IMR-90 (cell line): ENCODE results near the gene PFN1. TPM values are rescaled to one million over a fixed set of nuclear protein-coding genes. Genes with fewer than 3 reads are reported as not detected.

Source experiments
- ATAC-seq: fragments of 200-7000 bp; cut with Tn5 transposase; 2 replicates; pipeline ENCODE4 v1.9.1; 2020; ENCODE audit warnings: low read depth, mild to moderate bottlenecking, moderate library complexity
- BruUV-seq: library from RNA; stranded (reverse); fragments of 400-500 nt; replicated peaks from 2 replicates; lab custom pipeline; 2021; lab: Mats Ljungman, UMichigan
- CTCF ChIA-PET: fragments of 300-600 bp; formaldehyde crosslinking; extraction: SDS; loops from one replicate; lab custom pipeline; 2021; ENCODE audit warnings: antibody characterized with exemption; lab: Yijun Ruan, JAX
- POLR2A ChIA-PET: fragments of 300-600 bp; sonication (Branson Sonifier 250); formaldehyde crosslinking; loops from one replicate; lab custom pipeline; 2022; ENCODE audit warnings: antibody characterized with exemption; ENCODE audit not compliant: unreplicated experiment; lab: Charles Lee
- DNase-seq: peaks from one replicate; pipeline ENCODE4 v3.0.0; 2013
- H2AFZ ChIP-seq: replicated peaks from 2 replicates; pipeline ENCODE3; 2013; ENCODE audit warnings: low read length, mild to moderate bottlenecking; ENCODE audit not compliant: poor library complexity
- H2AK5ac ChIP-seq: 2 replicates; pipeline ENCODE4 v1.6.1; 2013; ENCODE audit warnings: low read depth, low read length, inconsistent platforms
- H2AK9ac ChIP-seq: replicated peaks from 2 replicates; pipeline ENCODE3; 2013; ENCODE audit warnings: mild to moderate bottlenecking, low read depth, low read length, moderate library complexity; ENCODE audit not compliant: poor library complexity
- H2BK120ac ChIP-seq: 2 replicates; pipeline ENCODE4 v1.6.1; 2013; ENCODE audit warnings: low read depth, low read length, inconsistent platforms
- H2BK15ac ChIP-seq: 3 replicates; pipeline ENCODE4 v1.6.1; 2013; ENCODE audit warnings: low read depth, low read length, inconsistent platforms
- H2BK20ac ChIP-seq: 2 replicates; pipeline ENCODE4 v1.6.1; 2013; ENCODE audit warnings: low read depth, mild to moderate bottlenecking, inconsistent platforms, low read length, moderate library complexity
- H2BK5ac ChIP-seq: 2 replicates; pipeline ENCODE4 v1.6.1; 2013; ENCODE audit warnings: mild to moderate bottlenecking, low read depth, low read length, inconsistent platforms; ENCODE audit not compliant: poor library complexity, severe bottlenecking
- H3K14ac ChIP-seq: replicated peaks from 2 replicates; pipeline ENCODE4 v1.6.1; 2013; ENCODE audit warnings: low read depth, low read length, inconsistent platforms
- H3K18ac ChIP-seq: 2 replicates; pipeline ENCODE4 v1.6.1; 2013; ENCODE audit warnings: low read depth, low read length, control low read depth
- H3K23ac ChIP-seq: 2 replicates; pipeline ENCODE4 v1.6.1; 2013; ENCODE audit warnings: low read depth, low read length, inconsistent platforms
- H3K27ac ChIP-seq: 2 replicates; pipeline ENCODE4 v1.5.1; 2013; ENCODE audit warnings: mild to moderate bottlenecking, control low read depth, low read length; ENCODE audit not compliant: insufficient read depth
- H3K27me3 ChIP-seq: 2 replicates; pipeline ENCODE4 v1.6.1; 2013; ENCODE audit warnings: low read length; ENCODE audit not compliant: control insufficient read depth, insufficient read depth
- H3K36me3 ChIP-seq: 2 replicates; pipeline ENCODE4 v1.6.1; 2013; ENCODE audit warnings: low read length, mixed read lengths; ENCODE audit not compliant: control insufficient read depth, insufficient read depth
- H3K4ac ChIP-seq: 2 replicates; pipeline ENCODE4 v1.6.1; 2013; ENCODE audit warnings: low read depth, low read length, inconsistent platforms
- H3K4me1 ChIP-seq: 2 replicates; pipeline ENCODE4 v1.6.1; 2013; ENCODE audit warnings: low read length, mixed read lengths; ENCODE audit not compliant: control insufficient read depth, insufficient read depth
- H3K4me2 ChIP-seq: 2 replicates; pipeline ENCODE4 v1.6.1; 2013; ENCODE audit warnings: low read depth, mild to moderate bottlenecking, control low read depth, low read length, moderate library complexity
- H3K4me3 ChIP-seq: 2 replicates; pipeline ENCODE4 v1.5.1; 2013; ENCODE audit warnings: low read depth, mild to moderate bottlenecking, control low read depth, low read length, moderate library complexity; ENCODE audit not compliant: insufficient read depth
- H3K56ac ChIP-seq: 2 replicates; pipeline ENCODE4 v1.6.1; 2013; ENCODE audit warnings: low read length, inconsistent platforms; ENCODE audit not compliant: insufficient read depth; ENCODE audit errors: extremely low read depth
- H3K79me1 ChIP-seq, 2 experiments: 2 replicates each; pipeline ENCODE4 v1.6.1; 2013; ENCODE audit warnings: low read length in 2 of 2, inconsistent platforms in 1 of 2, low read depth in 1 of 2
- H3K9ac ChIP-seq: 2 replicates; pipeline ENCODE4 v1.6.1; 2013; ENCODE audit warnings: low read depth, low read length, control low read depth
- H3K9me1 ChIP-seq: 2 replicates; pipeline ENCODE4 v1.6.1; 2013; ENCODE audit warnings: low read length, inconsistent platforms; ENCODE audit not compliant: insufficient read depth
- H3K9me3 ChIP-seq: 2 replicates; pipeline ENCODE4 v1.6.1; 2013; ENCODE audit warnings: low read length; ENCODE audit not compliant: control insufficient read depth, insufficient read depth
- H4K20me1 ChIP-seq: 2 replicates; pipeline ENCODE4 v1.6.1; 2013; ENCODE audit warnings: low read length, inconsistent platforms; ENCODE audit not compliant: insufficient read depth
- H4K5ac ChIP-seq: 2 replicates; pipeline ENCODE4 v1.6.1; 2013; ENCODE audit warnings: mild to moderate bottlenecking, low read depth, low read length, control low read depth
- H4K8ac ChIP-seq, 2 experiments: 2 replicates each; pipeline ENCODE4 v1.6.1; 2013; ENCODE audit warnings: low read depth in 2 of 2, low read length in 2 of 2, control low read depth in 1 of 2, inconsistent platforms in 1 of 2
- H4K91ac ChIP-seq: 2 replicates; pipeline ENCODE4 v1.6.1; 2013; ENCODE audit warnings: low read depth, low read length, inconsistent platforms; ENCODE audit not compliant: insufficient read depth
- BHLHE40 ChIP-seq: fragments of 150-350 bp; IDR thresholded peaks from 2 replicates; pipeline ENCODE4 v1.6.1; 2016; ENCODE audit warnings: mild to moderate bottlenecking, low read depth, low read length
- CEBPB ChIP-seq: IDR thresholded peaks from 2 replicates; pipeline ENCODE4 v1.6.1; 2012; ENCODE audit warnings: low read depth, low read length, improper control_type of control experiment
- CHD1 ChIP-seq: IDR thresholded peaks from 2 replicates; pipeline ENCODE4 v1.6.1; 2012; ENCODE audit warnings: low read depth, low read length, improper control_type of control experiment
- MAFK ChIP-seq: IDR thresholded peaks from 2 replicates; pipeline ENCODE4 v1.6.1; 2012; ENCODE audit warnings: low read depth, low read length, improper control_type of control experiment
- MAZ ChIP-seq: IDR thresholded peaks from 2 replicates; pipeline ENCODE4 v1.6.1; 2012; ENCODE audit warnings: low read depth, mild to moderate bottlenecking, low read length, improper control_type of control experiment, moderate library complexity, borderline replicate concordance
- MXI1 ChIP-seq: IDR thresholded peaks from 2 replicates; pipeline ENCODE4 v1.6.1; 2012; ENCODE audit warnings: low read depth, mild to moderate bottlenecking, low read length, moderate library complexity, borderline replicate concordance
- NFE2L2 ChIP-seq: fragments of 150-350 bp; IDR thresholded peaks from 2 replicates; pipeline ENCODE4 v1.6.1; 2016; ENCODE audit warnings: low read depth, mild to moderate bottlenecking, low read length
- POLR2A ChIP-seq: IDR thresholded peaks from 2 replicates; pipeline ENCODE4 v1.6.1; 2012; ENCODE audit warnings: mild to moderate bottlenecking, low read depth, low read length
- RAD21 ChIP-seq: IDR thresholded peaks from 2 replicates; pipeline ENCODE4 v1.6.1; 2012; ENCODE audit warnings: low read length, improper control_type of control experiment
- RFX5 ChIP-seq: IDR thresholded peaks from 2 replicates; pipeline ENCODE4 v1.8.0; 2012; ENCODE audit warnings: low read depth, mild to moderate bottlenecking, low read length, moderate library complexity
- SMC3 ChIP-seq: fragments of 150-350 bp; IDR thresholded peaks from 2 replicates; pipeline ENCODE4 v1.6.1; 2016; ENCODE audit warnings: low read depth, mild to moderate bottlenecking, antibody characterized with exemption, low read length, moderate library complexity
- WGBS, 2 experiments: methylation state at CpG; one replicate each; pipeline versions ENCODE4 v1.1.5 to v1.1.7; 2013; ENCODE audit warnings: missing lambda C conversion rate in 2 of 2; ENCODE audit not compliant: insufficient read length in 1 of 2; ENCODE audit errors: extremely low coverage in 2 of 2; 5-methylcytosine and 5-hydroxymethylcytosine counted together
- dilution Hi-C: fragments of 300-500 bp; cut with HindIII; formaldehyde crosslinking; loops from one replicate; pipeline ENCODE4 v1.14.3; 2018; ENCODE audit warnings: low sequenced_read_pairs; ENCODE audit not compliant: unreplicated experiment
- in situ Hi-C: fragments of 300-500 bp; cut with MboI; formaldehyde crosslinking; loops from 3 replicates; pipeline ENCODE4 v1.14.3; 2019; ENCODE audit warnings: low sequenced_read_pairs, inconsistent platforms, mixed read lengths
- intact Hi-C: fragments of 100-400 bp; cut with micrococcal nuclease; formaldehyde crosslinking; loops from 2 replicates; pipeline ENCODE4 v1.10.0; 2022
- polyA plus RNA-seq, 3 experiments: library from polyadenylated mRNA; depleted of rRNA; stranded (reverse); fragments of >200 nt; gene quantifications; 2 replicates each; pipeline ENCODE4 v1.2.3, GENCODE V29; 2012; ENCODE audit warnings: low replicate concordance in 1 of 3
- total RNA-seq: library from RNA; depleted of rRNA; stranded (reverse); fragments of >200 nt; gene quantifications from 2 replicates; pipeline ENCODE4 v1.2.3, GENCODE V29; 2012
- TF ChIP-seq, protein P1 (sequence below): conservative IDR thresholded peaks from 2 replicates; pipeline ENCODE4 v1.5.1; 2012; ENCODE audit warnings: mild to moderate bottlenecking, low read depth, low read length, improper control_type of control experiment
- TF ChIP-seq, protein P2 (sequence below): fragments of 150-350 bp; IDR thresholded peaks from 2 replicates; pipeline ENCODE4 v1.6.1; 2017; ENCODE audit warnings: mild to moderate bottlenecking, antibody characterized with exemption, low read length, low read depth

PFN1 gene
- total and polyA plus RNA-seq, 2 of the 4 experiments (the other 2 are of a cell fraction): 348 to 1,671 TPM

GRCh38 chr17:4948931-4949320, 596 bp upstream of the PFN1 start (continued):
- TF ChIP-seq RFX5: no peak
- TF ChIP-seq BHLHE40: peak; percentile 41; the same call in 1 of the 2 replicates

DNA sequence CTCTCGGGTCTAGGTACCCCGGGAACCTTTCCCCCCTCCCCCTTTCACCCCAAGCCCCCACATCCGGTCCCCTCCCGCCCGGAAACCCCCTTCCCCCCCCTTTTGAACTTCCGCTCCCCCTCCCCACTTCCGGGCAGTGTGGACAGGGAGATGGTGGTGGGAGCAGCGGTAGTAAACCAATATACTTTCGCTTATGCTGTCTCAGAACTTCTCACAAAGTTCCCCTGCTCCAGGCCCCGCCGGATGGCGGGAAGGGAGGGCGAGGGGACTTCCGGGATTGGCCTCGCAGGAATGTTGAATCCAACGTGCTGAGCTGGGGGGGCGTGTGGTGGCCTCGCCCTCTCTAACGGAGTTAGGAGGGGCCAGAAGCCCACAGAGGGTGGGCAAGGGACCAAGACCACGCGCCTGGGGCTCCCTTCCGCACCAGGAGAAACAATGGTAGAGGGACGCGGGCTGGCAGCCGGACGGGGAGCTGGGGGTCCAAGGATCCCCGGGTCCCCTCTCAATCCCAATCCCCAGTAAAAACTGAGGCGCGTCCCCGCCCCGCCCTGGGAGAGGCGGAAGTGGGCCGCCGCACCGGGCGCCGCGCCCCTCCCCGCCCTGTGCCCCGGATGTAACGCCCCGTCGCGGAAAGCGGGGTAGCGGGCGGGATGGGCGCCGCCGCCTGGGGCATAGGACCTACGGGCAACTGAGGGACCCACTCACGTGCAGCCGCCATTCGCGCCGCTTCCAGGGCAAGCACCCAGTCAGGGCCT, 742 bp downstream of the PFN1 start:
- Histone ChIP-seq H3K56ac (peak overlapping the region; percentile 94), H3K27me3 (no peaks in the 10 kb centered on the region), H3K9me1 (peaks cover 19% of the 10 kb centered on the region; the same call in 1 of the 2 replicates), H3K4me1 (peaks cover 25% of the 10 kb centered on the region), H2BK120ac (peak overlapping the region; percentile 76; the same call in 1 of the 2 replicates), H2BK20ac (no peak overlapping the region), H3K9me3 (no peaks in the 10 kb centered on the region), H3K9ac (peak overlapping the region; percentile 97), H4K5ac (peak overlapping the region; percentile 81), H3K79me1 (peaks cover 14 to 47% of the 10 kb centered on the region in 2 experiments; a peak in 3 of 4 replicates), H3K4me3 (peak overlapping the region; percentile 98), H2AK9ac (peak overlapping the region; percentile 100), H3K4me2 (peak overlapping the region; percentile 78), H4K20me1 (peaks cover 59% of the 10 kb centered on the region), H3K4ac (peak overlapping the region; percentile 99), H4K91ac (peak overlapping the region; percentile 95), H2AFZ (peak overlapping the region; percentile 29), H2BK15ac (no peak overlapping the region), H2BK5ac (peak overlapping the region; percentile 98), H3K14ac (peak overlapping the region; percentile 100), H3K27ac (peak overlapping the region; percentile 96), H3K36me3 (peaks cover 38% of the 10 kb centered on the region), H3K23ac (peak overlapping the region; percentile 75), H3K18ac (peak overlapping the region; percentile 82), H2AK5ac (peak overlapping the region; percentile 99), H4K8ac (peak overlapping the region; percentile 95)
- peak; percentile 5 for ATAC-seq
- BruUV-seq: no TSS peak
- in situ Hi-C loops (no loop called here), intact Hi-C loops (loop anchor here (1.0 kb wide), 2 partner anchors 20 to 40 kb away; partner anchors contain the start of genes CAMTA2 and SPAG7), dilution Hi-C loops (no loop called here)
- 0% methylated on average over 4 of the region's 56 CpGs; no CpG with 5 or more reads in 1 of the 2 experiments for whole genome bisulfite sequencing, 2 experiments
- DNase-seq: peak; percentile 53
- ChIA-PET POLR2A (interaction anchor here (1.0 to 3.5 kb wide), 3 partner anchors 19 to 83 kb away, joined by 6 to 19 read pairs (median 11); partner anchors contain the start of genes KIF1C and SPAG7), CTCF (no interaction called here)
- TF ChIP-seq, protein P1, sequence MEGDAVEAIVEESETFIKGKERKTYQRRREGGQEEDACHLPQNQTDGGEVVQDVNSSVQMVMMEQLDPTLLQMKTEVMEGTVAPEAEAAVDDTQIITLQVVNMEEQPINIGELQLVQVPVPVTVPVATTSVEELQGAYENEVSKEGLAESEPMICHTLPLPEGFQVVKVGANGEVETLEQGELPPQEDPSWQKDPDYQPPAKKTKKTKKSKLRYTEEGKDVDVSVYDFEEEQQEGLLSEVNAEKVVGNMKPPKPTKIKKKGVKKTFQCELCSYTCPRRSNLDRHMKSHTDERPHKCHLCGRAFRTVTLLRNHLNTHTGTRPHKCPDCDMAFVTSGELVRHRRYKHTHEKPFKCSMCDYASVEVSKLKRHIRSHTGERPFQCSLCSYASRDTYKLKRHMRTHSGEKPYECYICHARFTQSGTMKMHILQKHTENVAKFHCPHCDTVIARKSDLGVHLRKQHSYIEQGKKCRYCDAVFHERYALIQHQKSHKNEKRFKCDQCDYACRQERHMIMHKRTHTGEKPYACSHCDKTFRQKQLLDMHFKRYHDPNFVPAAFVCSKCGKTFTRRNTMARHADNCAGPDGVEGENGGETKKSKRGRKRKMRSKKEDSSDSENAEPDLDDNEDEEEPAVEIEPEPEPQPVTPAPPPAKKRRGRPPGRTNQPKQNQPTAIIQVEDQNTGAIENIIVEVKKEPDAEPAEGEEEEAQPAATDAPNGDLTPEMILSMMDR: no peak
- TF ChIP-seq CEBPB (no peak), MAZ (peak; percentile 37; the same call in 1 of the 2 replicates), CHD1 (no peak; the same call in 1 of the 2 replicates), SMC3 (no peak), RAD21 (no peak), NFE2L2 (no peak), BHLHE40 (peak; percentile 53; the same call in 1 of the 2 replicates), RFX5 (no peak), MAFK (no peak), POLR2A (no peak), MXI1 (peak; percentile 81)
- TF ChIP-seq, protein P2, sequence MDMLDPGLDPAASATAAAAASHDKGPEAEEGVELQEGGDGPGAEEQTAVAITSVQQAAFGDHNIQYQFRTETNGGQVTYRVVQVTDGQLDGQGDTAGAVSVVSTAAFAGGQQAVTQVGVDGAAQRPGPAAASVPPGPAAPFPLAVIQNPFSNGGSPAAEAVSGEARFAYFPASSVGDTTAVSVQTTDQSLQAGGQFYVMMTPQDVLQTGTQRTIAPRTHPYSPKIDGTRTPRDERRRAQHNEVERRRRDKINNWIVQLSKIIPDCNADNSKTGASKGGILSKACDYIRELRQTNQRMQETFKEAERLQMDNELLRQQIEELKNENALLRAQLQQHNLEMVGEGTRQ: no peak
